Ascending aorta (tissue), 2 donors: ENCODE data around the gene TH. TPM values are rescaled to one million over a fixed set of nuclear protein-coding genes. Genes with fewer than 3 reads are reported as not detected.
A peak's percentile ranks its signal among the peaks of the same experiment; 100 is the strongest.

ENCODE experiments used
- DNase-seq, 2 donors: peaks; one replicate each; pipeline ENCODE4 v3.0.0-alpha.2; 2019; ENCODE audit warnings: low spot score in 2 of 2
- H3K27ac ChIP-seq, 2 donors: fragments of 200-600 bp; sonication (generic); one replicate each; pipeline ENCODE4 v1.5.1; 2016 to 2017; ENCODE audit warnings: mild to moderate bottlenecking in 1 of 2
- H3K27me3 ChIP-seq: fragments of 200-600 bp; sonication (generic); one replicate; pipeline ENCODE4 v1.5.1; 2017
- H3K36me3 ChIP-seq, 2 donors: fragments of 200-600 bp; sonication (generic); one replicate each; pipeline ENCODE4 v1.5.1; 2016
- H3K4me1 ChIP-seq, 2 donors: fragments of 200-600 bp; sonication (generic); one replicate each; pipeline ENCODE4 v1.5.1; 2016 to 2017; ENCODE audit warnings: mild to moderate bottlenecking in 1 of 2
- H3K4me3 ChIP-seq, 2 donors: fragments of 200-600 bp; sonication (generic); one replicate each; pipeline ENCODE4 v1.5.1; 2016 to 2017; ENCODE audit warnings: mild to moderate bottlenecking in 1 of 2
- H3K9me3 ChIP-seq, 2 donors: fragments of 200-600 bp; sonication (generic); one replicate each; pipeline ENCODE4 v1.5.1; 2016
- CTCF ChIP-seq, 3 experiments: fragments of 200-600 bp in 2 of 3; fragments of 450-650 bp in 1 of 3; sonication (generic) in 2 of 3; IDR thresholded peaks; one replicate each; pipeline ENCODE4 v1.5.1; 2016 to 2019; ENCODE audit warnings: antibody characterized with exemption in 3 of 3, mild to moderate bottlenecking in 1 of 3, moderate library complexity in 1 of 3
- intact Hi-C: fragments of 100-400 bp; cut with DNase I; formaldehyde crosslinking; loops from one replicate; pipeline ENCODE4 v1.15.1; 2023
- total RNA-seq: library from RNA; depleted of rRNA; stranded (reverse); fragments of >200 nt; gene quantifications from one replicate; pipeline ENCODE4 v1.1.0, GENCODE V29; 2016

The TH gene
- total RNA-seq, 1 donor from 2014 or later: not detected

- no peaks in the 10 kb centered on the region for H3K27me3 ChIP-seq
- H3K36me3 ChIP-seq: no peaks in the 10 kb centered on the region
- peak; percentile 7 to 38 (median 10) for TF ChIP-seq CTCF (IDR thresholded peaks at IDR 0.05)
- no peak overlapping the region for H3K4me3 ChIP-seq
- H3K9me3 ChIP-seq: no peaks in the 10 kb centered on the region
- intact Hi-C loops: no loop called here
- DNase-seq: no peak
- H3K27ac ChIP-seq: no peak overlapping the region
- H3K4me1 ChIP-seq: no peaks in the 10 kb centered on the region
These were observed 15.2 kb upstream of the TH start for GRCh38 chr11:2186669-2187279.

- Histone ChIP-seq H3K27me3 (no peaks in the 10 kb centered on the region), H3K36me3 (no peaks in the 10 kb centered on the region), H3K9me3 (no peaks in the 10 kb centered on the region), H3K4me1 (no peaks in the 10 kb centered on the region), H3K27ac (no peak overlapping the region), H3K4me3 (no peak overlapping the region)
- intact Hi-C loops: no loop called here
- no peak for DNase-seq
- TF ChIP-seq CTCF (IDR thresholded peaks at IDR 0.05): no peak
These were observed 13.9 kb upstream of the TH start for GRCh38 chr11:2185324-2186085.

GRCh38 chr11:2182692-2183474, 11.3 kb upstream of the TH start:
- H3K27ac ChIP-seq: no peak overlapping the region
- TF ChIP-seq CTCF (IDR thresholded peaks at IDR 0.05): no peak
- no peaks in the 10 kb centered on the region for H3K4me1 ChIP-seq
- no peaks in the 10 kb centered on the region for H3K36me3 ChIP-seq
- no peaks in the 10 kb centered on the region for H3K27me3 ChIP-seq
- no peak for DNase-seq
- H3K4me3 ChIP-seq: no peak overlapping the region
- intact Hi-C loops: no loop called here
- no peaks in the 10 kb centered on the region for H3K9me3 ChIP-seq

GRCh38 chr11:2182075-2182474, 10.5 kb upstream of the TH start:
- no peaks in the 10 kb centered on the region for H3K4me1 ChIP-seq
- intact Hi-C loops: no loop called here
- no peaks in the 10 kb centered on the region for H3K36me3 ChIP-seq
- no peak for DNase-seq
- no peak overlapping the region for H3K4me3 ChIP-seq
- no peaks in the 10 kb centered on the region for H3K27me3 ChIP-seq
- H3K27ac ChIP-seq: no peak overlapping the region
- TF ChIP-seq CTCF (IDR thresholded peaks at IDR 0.05): no peak
- no peaks in the 10 kb centered on the region for H3K9me3 ChIP-seq

- Histone ChIP-seq H3K4me1 (no peaks in the 10 kb centered on the region), H3K4me3 (no peak overlapping the region), H3K27ac (no peak overlapping the region), H3K27me3 (no peaks in the 10 kb centered on the region), H3K9me3 (no peaks in the 10 kb centered on the region), H3K36me3 (no peaks in the 10 kb centered on the region)
- intact Hi-C loops: no loop called here
- no peak for TF ChIP-seq CTCF (IDR thresholded peaks at IDR 0.05)
- DNase-seq: no peak
These were observed 9.3 kb upstream of the TH start for GRCh38 chr11:2180789-2181370.
